Activated T-cell treated with anti-CD3 and anti-CD28 coated beads for 48 hours (primary cell): Measurements from ENCODE around the gene CTNNA1.
"Not testable (repeated sequence)": the region's sequence is repeated elsewhere in the genome, so short reads cannot be mapped to it uniquely, and the experiment has no call there.

Source experiments
- DNase-seq: peaks from one replicate; pipeline ENCODE4 v3.0.0-alpha.2; 2020; ENCODE audit warnings: low read depth

CTNNA1 gene

GRCh38 chr5:138815529-138815928 lies 62.3 kb downstream of the CTNNA1 start:
- DNase-seq: no peak

GRCh38 chr5:138817241-138817640 lies 64.0 kb downstream of the CTNNA1 start:
- DNase-seq: no peak

DNA sequence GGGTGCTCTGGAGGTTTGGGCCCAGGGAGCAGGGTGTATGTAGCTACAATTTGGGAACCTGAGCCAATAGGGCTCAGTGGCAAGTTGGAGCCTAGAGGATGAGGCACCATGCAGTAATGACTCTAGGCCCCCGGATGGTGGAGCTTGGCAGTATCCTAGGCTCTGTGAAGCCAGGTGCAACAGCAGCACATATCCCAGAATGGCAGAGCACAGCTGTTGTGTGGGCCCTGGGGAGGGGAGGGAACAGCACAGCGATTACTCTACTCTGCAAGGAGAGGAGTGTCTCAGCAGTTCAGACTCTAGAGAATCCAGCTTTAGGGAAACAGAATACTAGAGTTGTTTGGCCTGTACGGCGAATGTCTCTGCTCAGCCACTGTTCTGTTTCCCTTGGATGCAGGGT lies 65.9 kb downstream of the CTNNA1 start:
- no peak for DNase-seq

- DNase-seq: no peak
Measured at GRCh38 chr5:138820695-138821094, 67.5 kb downstream of the CTNNA1 start.

DNA sequence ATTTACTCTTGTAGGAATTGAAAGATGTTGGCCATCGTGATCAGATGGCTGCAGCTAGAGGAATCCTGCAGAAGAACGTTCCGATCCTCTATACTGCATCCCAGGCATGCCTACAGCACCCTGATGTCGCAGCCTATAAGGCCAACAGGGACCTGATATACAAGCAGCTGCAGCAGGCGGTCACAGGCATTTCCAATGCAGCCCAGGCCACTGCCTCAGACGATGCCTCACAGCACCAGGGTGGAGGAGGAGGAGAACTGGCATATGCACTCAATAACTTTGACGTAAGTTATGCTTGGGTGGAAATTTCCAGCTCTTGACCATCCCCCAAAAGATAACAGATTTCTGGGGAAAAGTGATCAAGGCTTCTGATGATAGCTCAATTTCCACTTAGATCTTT lies 71.3 kb downstream of the CTNNA1 start:
- peak; percentile 13 for DNase-seq

- no peak for DNase-seq
Measured at GRCh38 chr5:138824924-138825863, 72.0 kb downstream of the CTNNA1 start.

GRCh38 chr5:138828556-138828955 lies 75.3 kb downstream of the CTNNA1 start:
- DNase-seq: no peak

DNA sequence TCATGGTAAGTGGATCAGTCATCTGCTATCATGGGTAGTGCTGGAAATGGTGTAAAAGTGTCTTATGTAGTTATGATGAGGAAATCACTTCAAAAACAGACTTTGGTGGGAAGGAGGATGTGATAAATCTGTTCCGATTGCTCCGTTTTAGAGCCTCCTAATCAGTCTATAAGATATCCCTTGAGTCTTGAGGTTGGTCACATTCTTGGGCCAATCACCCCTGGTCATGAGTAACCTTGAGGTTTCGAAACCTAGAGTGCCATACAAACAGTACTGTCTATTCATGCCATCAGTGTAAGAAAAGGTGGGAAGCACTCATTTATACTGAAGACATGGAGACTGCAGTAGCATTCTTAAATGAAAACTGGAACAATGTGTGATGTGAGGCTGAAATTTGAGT lies 76.1 kb downstream of the CTNNA1 start:
- no peak for DNase-seq

DNA sequence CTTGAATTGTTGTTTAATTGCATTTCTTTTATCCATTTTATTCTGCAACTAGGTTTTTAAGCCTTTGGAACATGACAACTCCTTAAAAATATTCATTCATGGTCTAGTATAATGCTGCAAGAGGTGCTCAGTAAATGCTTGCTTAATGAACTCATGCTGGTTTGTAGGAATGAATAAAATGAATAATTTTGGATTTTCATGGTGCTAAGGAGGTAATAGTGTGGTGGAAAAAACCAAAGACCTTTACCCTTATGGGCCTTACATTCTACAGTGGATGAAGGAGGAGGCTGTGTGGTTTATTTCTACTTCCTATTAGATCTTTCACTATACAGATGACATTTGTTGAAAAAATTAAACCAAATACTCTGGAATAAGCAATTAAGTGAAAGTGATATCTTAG lies 78.5 kb downstream of the CTNNA1 start:
- DNase-seq: no peak

DNA sequence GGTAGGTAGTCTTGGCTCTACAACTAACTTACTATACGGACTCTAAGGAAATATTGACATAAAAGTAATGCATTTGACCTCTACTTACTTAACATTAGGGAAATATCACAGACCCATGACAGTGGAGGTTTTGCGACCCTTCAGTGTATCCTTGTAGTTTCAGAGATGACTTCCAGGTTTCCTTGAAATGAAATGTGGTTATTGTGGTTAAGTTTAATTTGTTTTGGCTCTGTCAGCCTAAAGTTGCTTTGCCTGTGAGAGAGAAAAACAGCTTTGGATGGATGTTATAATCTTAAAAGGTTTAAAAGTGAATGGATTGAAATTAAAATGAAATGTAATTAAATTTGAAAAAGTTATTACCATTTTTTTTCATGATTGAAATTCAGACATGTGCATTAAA lies 79.0 kb downstream of the CTNNA1 start:
- no peak for DNase-seq

GRCh38 chr5:138833080-138833479 lies 79.9 kb downstream of the CTNNA1 start:
- no peak for DNase-seq

DNA sequence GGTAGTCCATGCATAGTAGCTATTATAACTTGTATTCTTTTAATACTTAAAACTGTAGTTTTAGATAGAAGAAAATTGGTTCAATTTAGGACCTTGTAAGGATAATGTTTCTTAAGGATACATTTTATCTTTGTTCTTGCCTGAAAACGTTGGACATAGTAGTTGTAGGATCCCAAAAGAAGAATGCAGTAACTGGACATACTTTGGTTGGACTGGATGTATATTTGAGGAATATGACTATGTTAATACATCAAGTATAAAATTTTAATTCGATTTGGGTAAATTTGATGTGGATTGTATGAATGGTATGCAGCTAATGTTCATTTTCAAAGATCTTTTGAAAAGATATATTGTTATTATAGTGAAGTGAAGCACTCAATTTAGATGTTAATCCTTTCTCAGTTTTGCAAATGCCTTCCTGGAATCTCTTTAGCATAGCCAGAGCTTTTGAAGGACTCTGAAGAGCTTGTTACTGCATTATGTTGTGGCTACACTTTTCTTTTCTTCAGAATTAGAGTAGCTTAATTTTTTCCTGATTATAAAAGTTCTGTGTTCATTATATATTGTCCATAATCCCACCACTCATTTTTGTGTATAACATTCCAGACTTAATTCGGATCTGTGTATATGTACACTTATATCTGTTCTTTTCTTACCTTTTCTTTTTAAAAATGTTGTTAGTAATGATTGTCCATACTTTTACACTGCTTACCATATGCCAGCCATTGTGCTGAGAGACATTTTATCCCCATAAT lies 80.7 kb downstream of the CTNNA1 start:
- DNase-seq: no peak

- not testable (repeated sequence) for DNase-seq
Measured at GRCh38 chr5:138834853-138835252, 81.6 kb downstream of the CTNNA1 start.

- no peak for DNase-seq
Measured at GRCh38 chr5:138837160-138837559, 83.9 kb downstream of the CTNNA1 start.

GRCh38 chr5:138840103-138840502 lies 86.9 kb downstream of the CTNNA1 start:
- DNase-seq: no peak

GRCh38 chr5:138841531-138841930 lies 88.3 kb downstream of the CTNNA1 start:
- no peak for DNase-seq

- DNase-seq: no peak
Measured at GRCh38 chr5:138843316-138844124, 90.3 kb downstream of the CTNNA1 start.

DNA sequence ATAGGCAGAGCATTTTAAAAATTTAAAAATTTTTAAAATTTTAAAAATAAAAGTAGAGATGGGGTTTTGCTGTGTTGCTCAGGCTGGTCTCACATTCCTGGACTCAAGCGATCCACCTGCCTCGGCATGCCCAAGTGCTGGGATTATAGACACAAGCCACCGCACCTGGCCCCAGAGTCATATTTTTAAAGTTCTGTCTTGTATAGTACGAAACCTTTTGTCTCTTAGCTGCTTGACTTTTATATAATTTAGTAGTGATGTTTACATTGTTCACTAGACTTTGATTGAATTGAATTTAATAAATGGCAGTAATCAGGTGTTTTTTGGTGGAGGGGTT lies 90.9 kb downstream of the CTNNA1 start:
- DNase-seq: no peak

DNA sequence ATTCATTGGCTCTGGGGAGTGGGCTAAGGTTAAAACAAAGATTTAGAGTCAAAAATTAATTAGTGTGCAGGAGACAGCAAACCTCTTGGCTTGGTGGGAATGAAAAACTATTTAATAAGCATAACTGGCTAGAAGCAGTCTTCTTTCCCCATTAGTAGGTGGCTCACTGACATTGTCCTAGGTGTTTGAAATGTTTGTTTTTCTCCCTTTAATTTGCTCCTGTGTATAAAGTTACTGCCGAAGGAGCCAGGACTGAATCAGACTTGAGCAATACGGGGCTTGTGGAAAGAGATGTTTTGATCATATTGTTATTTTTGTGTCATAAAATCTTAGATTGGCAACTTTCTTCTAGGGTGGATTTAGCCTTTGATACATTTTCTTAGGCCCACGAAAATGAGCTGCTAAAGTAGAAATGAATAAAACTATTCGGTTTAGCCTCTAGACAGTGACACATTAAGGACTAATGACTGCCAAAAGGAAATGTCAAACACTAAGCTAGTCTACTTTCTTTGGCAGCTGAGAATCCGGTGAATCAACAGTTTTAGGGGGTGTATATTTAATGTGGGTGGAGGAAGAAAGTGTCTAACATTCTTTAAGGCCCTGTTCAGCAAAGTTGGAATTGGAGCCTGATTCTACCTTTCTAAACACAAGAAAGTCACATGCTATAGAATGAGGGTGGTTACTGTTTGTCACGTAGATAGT lies 91.7 kb downstream of the CTNNA1 start:
- no peak for DNase-seq

DNA sequence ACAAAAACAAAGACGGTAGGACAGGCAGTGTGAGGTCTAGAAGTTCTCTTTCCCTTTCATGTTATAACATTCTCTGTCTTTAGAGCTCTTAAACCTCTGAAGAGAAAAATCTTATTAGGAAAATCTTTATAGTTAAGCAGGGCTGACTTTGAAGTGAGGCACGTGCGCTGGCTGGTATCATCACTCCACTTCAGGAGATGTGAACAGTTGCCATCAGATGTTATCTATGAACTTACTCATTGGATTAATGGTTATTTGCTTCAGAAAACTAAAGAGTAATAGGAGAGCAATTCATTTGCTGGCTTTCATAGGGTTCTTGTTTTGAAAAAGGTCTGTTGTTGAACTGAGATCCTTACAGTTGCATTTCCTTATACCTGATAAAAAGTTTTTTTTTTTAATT lies 96.2 kb downstream of the CTNNA1 start:
- DNase-seq: no peak

- no peak for DNase-seq
Measured at GRCh38 chr5:138849882-138850281, 96.7 kb downstream of the CTNNA1 start.

- DNase-seq: no peak
Measured at GRCh38 chr5:138850865-138851435, 97.7 kb downstream of the CTNNA1 start.
